GM18861 (cell line): Measurements from ENCODE around the gene ORAI2.
"Not testable (repeated sequence)": the region's sequence is repeated elsewhere in the genome, so short reads cannot be mapped to it uniquely, and the experiment has no call there.

Experiments
- ATAC-seq: cut with Tn5 transposase; IDR thresholded peaks from one replicate; pipeline ENCODE4 v1.9.1; 2021; ENCODE audit not compliant: unreplicated experiment

Gene ORAI2

DNA sequence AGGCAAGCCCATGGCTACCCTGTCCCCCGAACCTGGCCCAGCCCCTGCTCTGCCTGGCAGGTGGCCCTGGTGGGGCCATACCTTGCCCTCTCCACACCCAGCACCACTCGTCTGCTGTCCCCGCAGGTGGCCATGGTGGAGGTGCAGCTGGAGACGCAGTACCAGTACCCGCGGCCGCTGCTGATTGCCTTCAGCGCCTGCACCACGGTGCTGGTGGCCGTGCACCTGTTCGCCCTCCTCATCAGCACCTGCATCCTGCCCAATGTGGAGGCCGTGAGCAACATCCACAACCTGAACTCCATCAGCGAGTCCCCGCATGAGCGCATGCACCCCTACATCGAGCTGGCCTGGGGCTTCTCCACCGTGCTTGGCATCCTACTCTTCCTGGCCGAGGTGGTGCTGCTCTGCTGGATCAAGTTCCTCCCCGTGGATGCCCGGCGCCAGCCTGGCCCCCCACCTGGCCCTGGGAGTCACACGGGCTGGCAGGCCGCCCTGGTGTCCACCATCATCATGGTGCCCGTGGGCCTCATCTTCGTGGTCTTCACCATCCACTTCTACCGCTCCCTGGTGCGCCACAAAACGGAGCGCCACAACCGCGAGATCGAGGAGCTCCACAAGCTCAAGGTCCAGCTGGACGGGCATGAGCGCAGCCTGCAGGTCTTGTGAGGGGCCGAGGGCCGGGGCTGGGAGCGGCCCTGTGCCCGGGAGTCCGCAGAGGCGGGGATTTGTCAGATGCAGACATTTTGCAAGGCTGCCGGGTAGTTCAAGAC lies 13.2 kb downstream of the ORAI2 start:
- no peak for ATAC-seq

DNA sequence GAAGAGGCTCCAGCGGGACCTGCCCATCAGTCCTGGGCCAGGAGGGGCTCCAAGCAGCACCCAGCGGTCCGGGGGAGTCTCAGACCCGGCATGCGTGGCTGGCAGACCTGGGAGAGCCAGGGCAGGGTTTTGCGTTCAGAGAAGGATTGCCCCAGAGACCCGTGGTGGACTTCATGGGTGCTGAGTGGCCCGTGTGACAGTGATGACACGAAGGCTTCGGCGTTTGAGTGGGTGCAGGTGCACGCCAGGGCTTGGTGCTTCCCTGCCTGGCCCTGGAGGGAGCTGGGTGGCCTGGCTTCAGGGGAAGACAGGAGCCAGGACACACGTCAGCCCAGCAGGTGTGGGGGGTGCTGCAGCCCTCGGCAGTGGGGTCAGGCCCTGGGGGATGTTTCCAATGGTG lies 13.9 kb downstream of the ORAI2 start:
- no peak for ATAC-seq

DNA sequence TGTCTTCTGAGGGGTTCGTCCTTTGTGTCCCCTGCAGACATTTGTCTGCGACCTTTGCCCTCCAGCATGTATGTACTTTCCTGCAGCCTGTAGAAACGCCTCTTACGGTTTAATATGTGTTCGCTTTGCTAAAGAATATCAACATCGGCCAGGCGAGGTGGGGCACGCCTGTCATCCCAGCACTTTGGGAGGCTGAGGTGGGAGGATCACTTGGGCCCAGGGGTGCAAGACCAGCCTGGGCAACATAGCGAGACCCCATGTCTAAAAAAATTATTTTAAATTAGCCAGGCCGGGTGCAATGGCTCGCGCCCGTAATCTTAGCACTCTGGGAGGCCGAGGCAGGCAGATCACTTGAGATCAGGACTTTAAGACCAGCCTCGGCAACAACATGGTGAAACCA lies 15.8 kb downstream of the ORAI2 start:
- no peak for ATAC-seq

DNA sequence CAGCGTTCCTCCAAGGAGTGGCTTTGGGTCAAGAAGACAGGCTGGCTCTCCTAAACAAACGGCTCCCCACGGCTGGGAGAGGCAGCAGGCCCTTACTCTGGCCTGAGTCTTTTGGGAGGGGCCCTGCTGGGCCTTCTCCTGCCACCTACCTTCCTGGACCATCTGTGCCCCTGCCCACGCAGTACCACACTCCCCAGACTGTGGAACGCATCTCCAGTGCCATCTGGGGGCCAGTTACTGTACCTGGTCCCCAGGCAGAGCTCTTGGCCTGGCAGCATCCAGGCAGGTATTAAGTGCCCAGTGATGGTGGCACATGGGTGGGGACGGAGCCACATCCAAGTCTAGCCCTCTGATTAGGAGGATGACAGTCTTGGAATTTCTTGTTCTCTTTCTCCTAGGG lies 16.9 kb downstream of the ORAI2 start:
- ATAC-seq = no peak

DNA sequence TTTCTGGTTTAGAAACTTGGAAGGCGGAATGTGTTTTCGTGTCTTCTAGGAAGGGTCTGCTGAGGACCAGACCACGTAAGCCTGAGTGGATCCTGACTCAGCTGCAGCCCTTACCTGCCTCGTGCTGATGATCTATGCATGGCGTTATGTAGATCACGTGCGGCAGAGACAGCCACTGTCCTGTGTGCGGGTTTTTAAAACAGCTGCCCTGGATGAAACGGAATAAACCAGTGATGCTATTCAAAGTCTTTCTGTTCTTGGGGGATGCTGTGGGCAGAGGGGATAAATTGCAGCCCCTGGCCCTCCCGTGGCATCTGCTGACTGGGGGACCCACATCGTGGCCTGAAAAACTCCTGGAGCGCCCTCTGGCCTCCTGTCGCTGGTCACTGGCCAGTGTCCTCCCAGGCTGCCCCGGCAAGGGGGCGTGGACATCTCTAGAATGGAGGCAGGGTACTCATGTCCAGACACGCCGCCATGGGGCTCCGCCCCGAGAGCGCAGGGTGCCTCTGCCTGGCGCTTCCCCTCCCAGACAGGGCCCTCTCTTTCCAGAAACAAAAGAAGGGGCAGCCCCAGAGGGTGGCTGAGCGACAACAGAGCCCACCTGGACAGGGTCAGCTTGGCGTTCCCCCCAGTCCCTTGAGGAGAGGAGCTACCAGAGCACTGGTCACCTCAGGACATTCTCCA lies 18.1 kb downstream of the ORAI2 start:
- ATAC-seq = no peak

DNA sequence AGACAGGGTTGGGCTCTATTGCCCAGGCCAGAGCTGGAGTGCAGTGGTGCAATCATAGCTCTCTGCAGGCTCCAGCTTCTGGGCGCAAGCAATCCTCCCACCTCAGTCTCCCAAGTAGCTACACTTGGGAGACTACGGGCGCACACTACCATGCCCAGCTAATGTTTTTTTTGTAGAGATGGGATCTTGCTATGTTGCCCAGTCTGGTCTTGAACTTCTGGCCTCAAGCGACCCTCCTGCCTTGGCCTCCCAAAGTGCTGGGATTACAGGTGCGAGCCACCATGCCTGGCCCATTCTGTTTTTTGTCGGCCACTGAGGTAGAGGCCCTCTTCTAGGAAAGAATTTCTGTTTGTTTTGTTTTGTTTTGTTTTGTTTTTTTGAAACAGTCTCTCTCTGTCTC lies 19.1 kb downstream of the ORAI2 start:
- no peak for ATAC-seq

DNA sequence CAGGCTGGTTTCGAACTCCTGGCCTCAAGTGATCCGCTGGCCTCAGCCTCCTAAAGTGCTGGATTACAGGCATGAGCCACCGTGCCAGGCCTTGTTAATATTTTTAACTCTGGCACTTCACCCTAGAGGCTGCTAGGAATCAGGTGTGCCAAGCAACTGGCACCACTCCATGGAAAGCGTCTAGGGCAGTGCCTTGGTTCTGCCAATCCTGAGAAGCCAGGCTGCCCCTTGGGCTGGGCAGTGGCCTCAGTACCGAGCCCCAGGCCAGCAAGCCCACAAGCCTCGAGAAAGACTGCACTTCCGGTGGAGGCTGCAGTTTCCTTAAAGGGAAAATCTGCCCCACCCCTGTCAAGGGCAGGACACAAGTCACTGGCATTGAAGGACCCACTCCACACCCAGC lies 19.9 kb downstream of the ORAI2 start:
- ATAC-seq = no peak

DNA sequence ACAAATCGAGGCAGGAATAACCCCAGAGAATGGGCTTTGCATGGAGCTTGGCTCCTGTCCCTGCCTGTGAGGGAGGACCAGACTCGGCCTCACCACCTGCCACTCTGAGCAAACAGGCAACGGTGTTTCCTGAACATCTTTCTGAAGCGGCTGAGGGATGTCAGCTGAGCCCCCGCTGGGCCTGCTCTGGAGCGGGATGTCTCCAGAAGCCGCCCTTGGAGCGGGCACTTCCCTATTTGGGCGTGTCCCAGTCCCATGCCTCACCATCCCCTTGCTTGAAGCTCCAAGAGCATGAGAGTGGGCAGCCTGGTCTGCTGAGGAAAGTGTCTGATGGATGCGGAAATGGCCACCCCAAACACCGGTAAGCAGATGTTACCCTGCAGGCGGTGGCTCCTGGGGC lies 21.1 kb downstream of the ORAI2 start:
- no peak for ATAC-seq

DNA sequence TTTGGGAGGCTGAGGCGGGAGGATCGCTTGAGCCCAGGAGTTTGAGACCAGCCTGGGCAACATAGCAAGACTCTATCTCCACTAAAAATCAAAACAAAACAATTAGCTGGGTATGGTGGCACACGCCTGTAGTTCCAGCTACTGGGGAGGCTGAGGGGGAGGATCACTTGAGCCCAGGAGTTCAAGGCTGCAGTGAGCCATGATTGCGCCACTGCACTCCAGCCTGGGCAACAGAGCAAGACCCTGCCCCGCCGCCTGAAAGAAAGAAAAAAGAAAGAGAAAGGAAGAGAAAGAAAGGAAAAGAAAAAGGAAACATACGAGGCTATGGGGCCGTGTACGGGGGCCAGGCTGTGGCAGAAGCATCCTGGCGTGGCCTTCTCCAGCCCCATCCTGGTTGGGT lies 21.6 kb downstream of the ORAI2 start:
- ATAC-seq = not testable (repeated sequence)

DNA sequence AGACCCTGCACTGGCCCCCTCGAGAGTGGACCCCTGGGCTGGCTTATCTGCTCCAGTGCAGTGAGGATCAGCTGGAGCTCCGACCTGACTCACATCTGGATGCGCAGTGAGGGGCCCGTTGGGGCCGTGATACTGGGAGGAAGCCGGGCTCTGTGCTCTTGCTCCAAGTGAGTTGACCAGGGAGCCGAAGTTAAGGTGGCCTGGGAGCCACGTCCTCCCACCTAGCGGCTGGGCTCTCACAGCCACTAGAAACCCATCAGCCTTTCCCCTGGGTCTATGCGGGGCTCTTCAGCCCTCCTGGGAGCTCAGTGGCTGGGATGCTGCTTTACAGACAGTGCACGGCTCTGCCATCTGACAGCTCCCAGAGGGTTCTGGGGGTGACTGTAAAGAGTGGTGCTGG lies 22.2 kb downstream of the ORAI2 start:
- no peak for ATAC-seq

DNA sequence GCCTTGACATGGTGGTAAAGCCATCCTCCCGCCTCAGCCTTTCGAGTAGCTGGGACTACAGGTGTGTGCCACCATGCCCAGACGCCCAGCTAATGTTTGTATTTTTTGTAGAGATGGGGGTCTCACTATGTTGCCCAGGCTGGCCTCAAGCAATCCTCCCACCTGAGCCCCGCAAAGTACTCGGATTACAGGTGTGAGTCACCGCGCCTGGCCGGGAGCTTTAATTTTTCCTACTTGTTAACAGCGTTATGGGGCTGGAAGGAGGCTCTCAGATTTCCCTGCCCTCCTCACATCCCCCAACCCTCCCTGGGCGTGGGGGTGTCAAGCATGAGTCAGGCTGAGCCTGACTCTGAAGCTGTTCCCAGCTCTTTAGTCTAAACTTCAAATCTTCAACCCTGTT lies 23.0 kb downstream of the ORAI2 start:
- ATAC-seq = no peak

DNA sequence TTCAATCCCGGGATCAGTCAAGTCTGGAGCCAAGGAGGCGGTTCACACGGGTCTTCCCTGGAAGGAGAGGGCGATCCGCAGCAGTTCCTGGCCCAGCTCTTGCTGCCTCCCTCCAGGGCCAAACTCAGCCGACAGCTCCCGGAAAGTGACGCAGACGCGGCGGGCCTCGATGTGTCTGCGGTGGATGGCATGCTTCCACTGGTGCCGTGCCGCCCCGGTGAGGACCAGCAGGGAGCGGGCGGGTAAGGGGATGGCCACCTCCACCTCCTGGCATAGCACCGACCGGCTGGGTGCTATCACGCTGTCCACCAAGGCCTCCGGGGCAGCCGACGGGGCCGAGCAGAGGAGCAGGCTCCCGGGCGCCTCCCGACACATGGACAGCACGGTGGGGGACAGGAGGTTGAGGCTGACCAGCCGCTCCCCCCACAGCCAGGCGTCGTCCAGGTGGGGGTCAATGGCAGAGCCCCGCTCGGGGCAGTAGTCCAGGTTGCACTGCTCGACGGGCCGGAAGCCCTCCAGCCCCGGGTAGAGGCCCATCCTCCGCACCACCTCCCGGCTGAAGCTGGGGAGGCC lies 24.1 kb downstream of the ORAI2 start:
- ATAC-seq = no peak

DNA sequence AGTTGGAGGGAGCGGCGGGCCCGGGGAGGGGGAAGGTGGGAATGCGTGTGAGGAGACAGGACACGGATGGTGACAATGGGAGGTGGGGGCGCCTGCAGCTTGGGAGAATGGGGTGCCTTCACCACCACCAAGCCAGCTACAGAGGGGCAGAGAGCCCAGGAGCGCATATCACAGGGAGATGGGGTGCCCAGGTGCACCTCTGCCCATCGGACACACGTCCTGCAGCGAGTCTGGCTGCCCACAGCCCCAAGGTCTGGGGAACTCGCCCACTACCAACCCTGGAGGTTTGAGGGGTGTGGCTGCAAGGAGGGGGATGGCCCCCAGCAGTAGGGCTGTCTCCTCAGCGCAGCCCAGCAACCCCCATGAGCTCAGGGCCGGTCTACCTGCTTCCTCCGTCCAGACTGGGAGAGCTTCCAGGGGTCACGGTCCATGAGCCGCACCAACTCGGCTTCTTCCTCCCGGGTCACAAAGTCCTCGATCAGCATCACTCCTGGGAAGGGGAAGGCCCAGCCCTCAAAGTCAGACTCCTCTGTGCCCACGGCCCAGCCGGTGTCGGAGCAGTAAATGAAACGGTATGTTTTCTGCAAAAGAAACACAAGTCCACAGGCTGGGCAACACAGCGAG lies 26.0 kb downstream of the ORAI2 start:
- ATAC-seq = no peak

DNA sequence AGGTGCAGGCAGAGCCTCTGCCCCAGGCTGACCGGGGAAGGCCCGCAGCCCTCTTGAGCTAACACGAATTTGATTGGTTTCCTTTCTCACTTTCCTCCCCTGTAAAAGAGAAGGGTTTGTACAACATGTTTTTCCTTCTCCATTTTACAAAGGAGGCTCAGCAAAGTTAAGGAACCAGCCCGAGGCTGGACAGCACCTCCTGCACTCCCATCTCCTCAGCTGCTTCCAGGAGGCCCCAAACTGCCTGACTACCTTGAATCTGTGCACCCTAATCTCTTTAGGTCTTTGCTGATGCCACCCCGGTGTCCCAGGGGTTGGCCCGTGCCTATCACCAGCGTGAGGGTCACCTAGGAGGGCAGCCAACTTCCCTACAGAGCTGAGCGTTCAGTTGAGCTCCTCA lies 27.1 kb downstream of the ORAI2 start:
- ATAC-seq = no peak

DNA sequence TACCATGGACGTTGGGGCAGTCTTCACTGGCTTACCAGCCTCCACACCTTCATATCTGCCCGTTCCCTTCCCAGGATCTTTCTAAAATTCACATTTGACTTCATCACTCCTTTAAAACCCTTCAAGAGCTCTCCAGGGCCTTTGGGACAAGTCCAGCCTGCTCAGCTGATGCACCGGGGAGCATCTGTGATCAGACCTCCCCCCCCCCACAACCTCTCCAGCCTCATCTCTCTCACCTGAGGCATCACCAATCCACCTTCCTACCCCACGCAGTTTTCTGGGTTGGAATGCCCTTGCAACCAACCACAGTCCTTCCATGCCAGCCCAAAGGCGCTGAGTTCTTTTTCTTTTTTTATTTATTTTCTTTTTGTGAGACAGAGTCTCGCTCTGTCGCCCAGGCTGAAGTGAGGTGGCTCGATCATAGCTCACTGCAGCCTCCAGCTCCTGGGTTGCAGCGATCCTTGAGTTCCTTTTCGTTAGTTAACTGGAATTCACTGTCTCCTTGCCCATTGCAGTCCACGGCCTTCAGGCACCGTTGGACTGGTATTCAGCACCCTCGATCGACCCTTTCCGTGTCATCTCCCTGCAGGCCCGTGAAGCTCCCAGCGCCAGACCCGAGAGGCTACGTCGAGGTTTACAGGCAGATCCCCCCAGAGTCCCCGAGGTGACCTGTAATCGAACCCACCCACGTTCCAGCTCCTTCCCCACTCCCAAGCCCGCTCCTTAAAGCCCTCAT lies 30.6 kb downstream of the ORAI2 start:
- no peak for ATAC-seq

DNA sequence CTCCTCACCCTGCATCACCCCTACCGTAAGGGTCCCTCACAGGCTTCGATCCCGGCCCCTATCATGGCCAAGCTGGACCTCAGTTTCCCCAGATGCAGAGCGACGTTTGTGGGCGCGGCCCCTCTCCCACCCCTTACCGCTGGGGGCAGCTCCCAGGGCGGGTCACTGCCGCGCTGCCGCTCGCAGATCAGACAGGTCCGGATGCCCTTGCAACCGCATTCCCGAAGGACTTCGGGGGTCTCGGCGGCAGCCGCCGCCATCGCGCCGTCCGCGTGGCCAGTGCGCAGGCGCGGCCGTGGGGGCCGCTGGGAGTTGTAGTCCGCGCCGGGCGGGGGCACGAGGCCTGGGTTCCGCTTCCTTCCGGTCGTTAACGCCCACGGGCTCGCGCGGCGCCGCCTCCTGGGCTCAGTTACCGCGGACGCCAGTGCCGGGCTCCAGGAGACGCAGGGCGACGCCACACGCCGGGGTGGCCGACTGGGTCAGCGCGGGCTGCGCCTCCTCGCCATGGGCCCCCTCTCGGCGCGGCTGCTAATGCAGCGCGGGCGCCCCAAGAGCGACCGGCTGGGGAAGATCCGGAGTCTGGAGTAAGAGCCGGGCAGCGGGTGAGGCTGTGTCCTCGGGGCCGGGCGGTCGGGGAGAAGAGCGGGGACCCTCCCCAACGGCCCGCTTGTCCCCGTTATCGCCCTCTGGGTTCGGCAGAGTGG lies 31.4 kb downstream of the ORAI2 start, which contains the start of the genes ALKBH4 and LRWD1:
TSS of gene ALKBH4 (minus strand) at position 287 of the 704 bp plus-strand sequence. CDS start at position 260, 27 bp downstream.
TSS of gene LRWD1 (plus strand) at position 408 of the 704 bp plus-strand sequence. CDS start at position 505, 97 bp downstream.
- ATAC-seq = peak; percentile 90

DNA sequence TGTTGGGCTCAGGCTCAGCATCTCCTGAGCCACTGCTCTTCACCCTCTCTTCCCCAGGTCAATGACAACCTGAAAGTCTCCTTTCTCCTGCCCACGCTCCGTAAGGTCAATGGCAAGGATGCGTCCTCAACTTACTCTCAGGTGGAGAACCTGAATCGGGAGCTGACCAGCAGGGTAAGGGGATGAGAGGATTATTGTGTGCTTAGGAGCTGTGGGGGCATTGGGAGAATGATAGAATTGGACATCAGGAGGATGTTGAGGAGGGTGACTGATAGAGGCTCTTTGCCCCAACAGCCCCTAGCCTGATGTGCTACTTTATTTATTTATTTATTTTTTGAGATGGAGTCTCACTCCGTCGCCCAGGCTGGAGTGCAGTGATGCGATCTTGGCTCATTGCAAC lies 32.7 kb downstream of the ORAI2 start:
- no peak for ATAC-seq

DNA sequence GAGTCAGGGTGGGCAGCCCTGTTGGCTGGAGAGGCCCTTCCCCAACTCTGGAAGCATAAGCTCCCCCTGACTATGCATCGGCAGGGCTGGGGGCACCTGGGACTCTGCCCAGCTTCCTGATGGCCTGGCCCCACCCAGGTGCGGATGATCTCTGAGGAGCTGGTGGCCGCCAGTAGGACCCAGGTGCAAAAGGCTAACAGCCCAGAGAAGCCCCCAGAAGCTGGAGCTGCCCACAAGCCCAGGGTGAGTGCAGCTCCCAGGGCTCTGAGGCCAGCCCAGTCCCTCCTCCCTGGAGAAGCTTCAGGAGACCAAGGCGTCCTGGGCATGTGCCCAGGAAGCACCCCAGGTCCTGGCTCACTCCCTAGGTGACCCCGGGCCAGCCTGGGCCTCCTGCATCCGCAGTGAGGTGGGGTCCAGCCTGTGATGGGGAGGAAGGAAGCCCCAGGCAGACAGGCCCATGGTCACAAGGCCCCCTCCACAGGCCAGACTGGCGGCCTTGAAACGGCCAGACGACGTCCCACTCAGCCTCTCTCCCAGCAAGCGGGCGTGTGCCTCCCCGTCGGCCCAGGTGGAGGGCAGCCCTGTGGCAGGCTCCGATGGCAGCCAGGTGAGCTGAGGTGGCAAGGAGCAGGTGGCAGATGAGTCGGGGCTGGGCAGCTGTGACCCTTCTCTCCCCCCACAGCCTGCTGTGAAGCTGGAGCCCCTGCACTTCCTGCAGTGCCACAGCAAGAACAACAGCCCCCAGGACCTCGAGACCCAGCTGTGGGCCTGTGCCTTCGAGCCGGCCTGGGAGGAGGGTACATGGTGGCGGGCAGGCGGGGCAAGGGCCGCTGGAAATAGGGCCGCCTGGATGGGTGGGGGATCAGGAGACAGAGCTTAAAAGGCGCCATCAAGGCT lies 34.5 kb downstream of the ORAI2 start:
- ATAC-seq = no peak
